ENCODE measurements around the gene CHCHD3.

DNA sequence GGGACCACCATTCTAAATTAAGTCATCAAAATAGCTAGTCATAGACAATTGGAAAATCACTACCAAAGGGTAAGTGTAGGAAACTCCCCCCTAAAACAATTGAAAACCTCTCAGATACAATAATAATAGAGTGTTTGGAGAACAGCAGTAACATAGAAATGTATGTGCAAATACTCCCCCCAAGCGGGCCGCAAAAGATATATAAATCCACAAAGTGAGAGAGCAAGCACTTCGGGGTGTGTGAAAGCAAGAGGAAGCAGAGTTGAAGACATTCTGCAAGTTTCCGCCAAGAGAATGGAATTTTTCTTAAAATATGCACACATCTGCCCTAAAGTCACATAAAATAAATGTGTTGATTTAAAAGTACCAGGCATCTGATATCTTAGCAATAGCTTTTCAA, 33.3 kb downstream of the CHCHD3 start:
- TF ChIP-seq POLR2A (IDR thresholded peaks at IDR 0.05; ENCODE audit: low read depth, low read length) (no peak), POLR2AphosphoS5 (IDR thresholded peaks at IDR 0.05; ENCODE audit: low read depth, low read length) (no peak), TAF1 (IDR thresholded peaks at IDR 0.05; ENCODE audit: low read depth, low read length) (no peak), SPI1 (IDR thresholded peaks at IDR 0.05; ENCODE audit: low read depth, low read length) (no peak), PAX5 (IDR thresholded peaks at IDR 0.05; ENCODE audit: insufficient read depth, low read length, severe bottlenecking) (no peak)
